ENCODE results near the gene STYXL1.

STYXL1 gene

GRCh38 chr7:75969182-75969581 lies 78.6 kb downstream of the STYXL1 start:
- no peaks in the 10 kb centered on the region for H3K27me3 ChIP-seq (ENCODE audit: insufficient read depth, poor library complexity, severe bottlenecking)
- DNase-seq (ENCODE audit: low spot score) (no peak), ATAC-seq (ENCODE audit: low read depth) (no peak)
- peaks cover 11% of the 10 kb centered on the region; the same call in 1 of the 2 replicates for H3K36me3 ChIP-seq (ENCODE audit: low read depth)
- no peak for TF ChIP-seq CTCF (IDR thresholded peaks at IDR 0.05; ENCODE audit: poor library complexity, severe bottlenecking)
- no peaks in the 10 kb centered on the region for H3K9me3 ChIP-seq (ENCODE audit: severe bottlenecking)
- H3K27ac ChIP-seq (ENCODE audit: poor library complexity, severe bottlenecking), result no peak overlapping the region
- H3K4me1 ChIP-seq (ENCODE audit: insufficient read depth, poor library complexity, severe bottlenecking), result no peaks in the 10 kb centered on the region
- no peak overlapping the region for H3K4me3 ChIP-seq (ENCODE audit: severe bottlenecking)

- Histone ChIP-seq H3K27ac (ENCODE audit: poor library complexity, severe bottlenecking) (no peak overlapping the region), H3K4me3 (ENCODE audit: severe bottlenecking) (no peak overlapping the region), H3K27me3 (ENCODE audit: insufficient read depth, poor library complexity, severe bottlenecking) (no peaks in the 10 kb centered on the region), H3K4me1 (ENCODE audit: insufficient read depth, poor library complexity, severe bottlenecking) (no peaks in the 10 kb centered on the region), H3K36me3 (ENCODE audit: low read depth) (peaks cover 11% of the 10 kb centered on the region; the same call in 1 of the 2 replicates), H3K9me3 (ENCODE audit: severe bottlenecking) (no peaks in the 10 kb centered on the region)
- ATAC-seq (ENCODE audit: low read depth) (no peak), DNase-seq (ENCODE audit: low spot score) (no peak)
- TF ChIP-seq CTCF (IDR thresholded peaks at IDR 0.05; ENCODE audit: poor library complexity, severe bottlenecking), result no peak
These were observed 79.2 kb downstream of the STYXL1 start for GRCh38 chr7:75968561-75969001.

GRCh38 chr7:75968012-75968411 lies 79.8 kb downstream of the STYXL1 start:
- TF ChIP-seq CTCF (IDR thresholded peaks at IDR 0.05; ENCODE audit: poor library complexity, severe bottlenecking), result no peak
- H3K4me1 ChIP-seq (ENCODE audit: insufficient read depth, poor library complexity, severe bottlenecking), result no peaks in the 10 kb centered on the region
- ATAC-seq (ENCODE audit: low read depth) (no peak), DNase-seq (ENCODE audit: low spot score) (no peak)
- H3K36me3 ChIP-seq (ENCODE audit: low read depth), result peaks cover 8% of the 10 kb centered on the region; the same call in 1 of the 2 replicates
- no peaks in the 10 kb centered on the region for H3K9me3 ChIP-seq (ENCODE audit: severe bottlenecking)
- no peak overlapping the region for H3K27ac ChIP-seq (ENCODE audit: poor library complexity, severe bottlenecking)
- no peak overlapping the region for H3K4me3 ChIP-seq (ENCODE audit: severe bottlenecking)
- no peaks in the 10 kb centered on the region for H3K27me3 ChIP-seq (ENCODE audit: insufficient read depth, poor library complexity, severe bottlenecking)

GRCh38 chr7:75967487-75967997 lies 80.3 kb downstream of the STYXL1 start:
- no peak overlapping the region for H3K27ac ChIP-seq (ENCODE audit: poor library complexity, severe bottlenecking)
- peaks cover 3% of the 10 kb centered on the region; the same call in 1 of the 2 replicates for H3K36me3 ChIP-seq (ENCODE audit: low read depth)
- no peak for DNase-seq (ENCODE audit: low spot score)
- H3K4me1 ChIP-seq (ENCODE audit: insufficient read depth, poor library complexity, severe bottlenecking), result no peaks in the 10 kb centered on the region
- H3K27me3 ChIP-seq (ENCODE audit: insufficient read depth, poor library complexity, severe bottlenecking), result no peaks in the 10 kb centered on the region
- no peak for ATAC-seq (ENCODE audit: low read depth)
- no peak for TF ChIP-seq CTCF (IDR thresholded peaks at IDR 0.05; ENCODE audit: poor library complexity, severe bottlenecking)
- no peaks in the 10 kb centered on the region for H3K9me3 ChIP-seq (ENCODE audit: severe bottlenecking)
- no peak overlapping the region for H3K4me3 ChIP-seq (ENCODE audit: severe bottlenecking)

- Histone ChIP-seq H3K4me1 (ENCODE audit: insufficient read depth, poor library complexity, severe bottlenecking) (no peaks in the 10 kb centered on the region), H3K9me3 (ENCODE audit: severe bottlenecking) (no peaks in the 10 kb centered on the region), H3K27me3 (ENCODE audit: insufficient read depth, poor library complexity, severe bottlenecking) (no peaks in the 10 kb centered on the region), H3K36me3 (ENCODE audit: low read depth) (no peaks in the 10 kb centered on the region), H3K27ac (ENCODE audit: poor library complexity, severe bottlenecking) (no peak overlapping the region), H3K4me3 (ENCODE audit: severe bottlenecking) (no peak overlapping the region)
- ATAC-seq (ENCODE audit: low read depth) (no peak), DNase-seq (ENCODE audit: low spot score) (no peak)
- TF ChIP-seq CTCF (IDR thresholded peaks at IDR 0.05; ENCODE audit: poor library complexity, severe bottlenecking), result no peak
These were observed 80.7 kb downstream of the STYXL1 start for GRCh38 chr7:75967055-75967454.
